H1 (cell line): ENCODE results near the gene SLC19A1. TPM values are rescaled to one million over a fixed set of nuclear protein-coding genes. Genes with fewer than 3 reads are reported as not detected.

Experiments
- BACH1 ChIP-seq: IDR thresholded peaks from 2 replicates; pipeline ENCODE4 v1.6.1; 2012; ENCODE audit warnings: low read length, improper control_type of control experiment
- HDAC2 ChIP-seq, 2 experiments: fragments of 300-600 bp in 1 of 2; sonication (generic) in 1 of 2; IDR thresholded peaks; 2 replicates each; pipeline ENCODE4 v1.6.1; 2011 to 2012; ENCODE audit warnings: low read depth in 2 of 2, low read length in 2 of 2, mild to moderate bottlenecking in 2 of 2, moderate library complexity in 2 of 2, borderline replicate concordance in 1 of 2, inconsistent platforms in 1 of 2
- HDAC6 ChIP-seq: IDR thresholded peaks from one replicate; pipeline ENCODE4 v1.7.1; 2012; ENCODE audit warnings: low read depth, mild to moderate bottlenecking, inconsistent platforms, low read length, moderate library complexity
- PHF8 ChIP-seq: fragments of 200-600 bp; sonication (generic); conservative IDR thresholded peaks from 2 replicates; pipeline ENCODE4 v1.7.1; 2012; ENCODE audit warnings: low read depth, mild to moderate bottlenecking, inconsistent platforms, low read length, moderate library complexity
- polyA plus RNA-seq, 7 experiments: library from polyadenylated mRNA; depleted of rRNA in 3 of 7; stranded (reverse) in 5 of 7; unstranded in 2 of 7; fragments of >200 nt in 5 of 7; fragments of 200-250 nt in 2 of 7; gene quantifications; 1 replicate in 5 of 7; 2 replicates in 1 of 7; 4 replicates in 1 of 7; pipeline versions ENCODE4 v1.2.1 to v1.2.3, GENCODE V29; 2011 to 2013; ENCODE audit warnings: missing spikeins in 2 of 7, mixed read lengths in 2 of 7
- total RNA-seq: library from RNA; stranded (reverse); fragmentation: NEBNext Ultra II Directional; extraction: Animal tissue kit (Norgen Biotek cat#: 25700); gene quantifications from 2 replicates; pipeline ENCODE4 v1.2.1, GENCODE V29; 2021
- TF ChIP-seq, protein P1 (sequence below): IDR thresholded peaks from 2 replicates; pipeline ENCODE4 v1.6.1; 2011; ENCODE audit warnings: low read depth, mild to moderate bottlenecking, low read length; ENCODE audit not compliant: insufficient read depth
- TF ChIP-seq, protein P2 (sequence below): IDR thresholded peaks from 2 replicates; pipeline ENCODE4 v1.6.1; 2012; ENCODE audit warnings: low read length, inconsistent platforms
- TF ChIP-seq, protein P3 (sequence below): IDR thresholded peaks from 2 replicates; pipeline ENCODE4 v1.6.1; 2012; ENCODE audit warnings: inconsistent platforms
- TF ChIP-seq, protein P4 (sequence below), 3 experiments: IDR thresholded peaks; 1 replicate in 2 of 3; 2 replicates in 1 of 3; pipeline versions ENCODE4 v1.5.1 to v1.6.1; 2011; ENCODE audit warnings: low read length in 3 of 3, mild to moderate bottlenecking in 3 of 3, inconsistent platforms in 2 of 3, low read depth in 1 of 3, moderate library complexity in 1 of 3; ENCODE audit not compliant: insufficient read depth in 1 of 3; ENCODE audit errors: control extremely low read depth in 1 of 3
- TF ChIP-seq, protein P5 (sequence below): IDR thresholded peaks from 2 replicates; pipeline ENCODE4 v1.6.1; 2012; ENCODE audit warnings: inconsistent platforms

SLC19A1 gene
- total and polyA plus RNA-seq, 2 of the 8 experiments (the other 6 are each of a cell fraction or from before 2014, with no cell fraction given) = 31.6 to 43.8 TPM

DNA sequence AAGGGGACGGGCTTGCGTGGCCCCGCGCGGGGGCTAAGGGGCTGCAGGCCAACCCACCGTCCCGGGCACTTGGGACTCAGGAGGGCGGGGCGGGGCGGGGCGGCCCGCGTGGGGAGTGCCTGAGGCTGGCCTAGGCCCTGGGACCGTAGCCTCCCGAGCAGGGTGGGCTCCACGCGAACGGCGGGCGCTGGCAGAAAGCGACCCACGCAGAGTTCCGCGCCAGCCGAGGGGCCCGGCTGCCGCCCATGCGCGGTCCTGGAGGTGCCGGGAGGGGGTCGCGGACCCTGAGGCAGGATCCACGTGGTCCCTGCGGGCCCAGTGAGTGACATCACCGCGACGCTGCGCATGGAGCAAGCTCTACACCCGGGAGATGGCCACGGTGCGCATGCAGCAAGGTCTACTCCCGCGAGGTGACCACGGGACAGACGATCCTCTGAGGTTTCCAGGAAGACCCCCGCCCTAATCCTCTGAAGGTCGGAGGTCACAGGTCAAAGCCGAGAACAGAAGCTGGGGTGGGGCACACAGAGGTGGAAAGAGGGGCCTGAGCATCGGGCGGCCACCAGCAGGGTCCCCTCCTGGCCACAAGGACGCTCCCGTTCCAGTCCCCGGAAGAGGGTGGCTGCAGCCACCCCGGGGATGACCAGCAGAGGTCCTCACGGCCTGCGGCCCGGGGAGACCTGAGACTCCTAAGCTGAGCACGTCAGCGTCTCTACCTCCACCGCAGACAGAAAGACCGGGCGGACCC is 13.5 kb upstream of the SLC19A1 start (continued):
- TF ChIP-seq, protein P1, sequence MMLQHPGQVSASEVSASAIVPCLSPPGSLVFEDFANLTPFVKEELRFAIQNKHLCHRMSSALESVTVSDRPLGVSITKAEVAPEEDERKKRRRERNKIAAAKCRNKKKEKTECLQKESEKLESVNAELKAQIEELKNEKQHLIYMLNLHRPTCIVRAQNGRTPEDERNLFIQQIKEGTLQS = no peak
- TF ChIP-seq PHF8 (peak; percentile 34; the same call in 1 of the 2 replicates), BACH1 (peak; percentile 48), HDAC2 (IDR thresholded peaks at IDR 0.05; ENCODE audit: borderline replicate concordance in 1 of 2, low read depth in 2 of 2, low read length in 2 of 2) (0 out of 4 replicates have a peak, but pooled peaks have one; percentile 3 to 36), HDAC6 (no peak)
- TF ChIP-seq, protein P2, sequence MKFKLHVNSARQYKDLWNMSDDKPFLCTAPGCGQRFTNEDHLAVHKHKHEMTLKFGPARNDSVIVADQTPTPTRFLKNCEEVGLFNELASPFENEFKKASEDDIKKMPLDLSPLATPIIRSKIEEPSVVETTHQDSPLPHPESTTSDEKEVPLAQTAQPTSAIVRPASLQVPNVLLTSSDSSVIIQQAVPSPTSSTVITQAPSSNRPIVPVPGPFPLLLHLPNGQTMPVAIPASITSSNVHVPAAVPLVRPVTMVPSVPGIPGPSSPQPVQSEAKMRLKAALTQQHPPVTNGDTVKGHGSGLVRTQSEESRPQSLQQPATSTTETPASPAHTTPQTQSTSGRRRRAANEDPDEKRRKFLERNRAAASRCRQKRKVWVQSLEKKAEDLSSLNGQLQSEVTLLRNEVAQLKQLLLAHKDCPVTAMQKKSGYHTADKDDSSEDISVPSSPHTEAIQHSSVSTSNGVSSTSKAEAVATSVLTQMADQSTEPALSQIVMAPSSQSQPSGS = no peak; the same call in 1 of the 2 replicates
- TF ChIP-seq, protein P3, sequence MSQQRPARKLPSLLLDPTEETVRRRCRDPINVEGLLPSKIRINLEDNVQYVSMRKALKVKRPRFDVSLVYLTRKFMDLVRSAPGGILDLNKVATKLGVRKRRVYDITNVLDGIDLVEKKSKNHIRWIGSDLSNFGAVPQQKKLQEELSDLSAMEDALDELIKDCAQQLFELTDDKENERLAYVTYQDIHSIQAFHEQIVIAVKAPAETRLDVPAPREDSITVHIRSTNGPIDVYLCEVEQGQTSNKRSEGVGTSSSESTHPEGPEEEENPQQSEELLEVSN = peak; percentile 65
- TF ChIP-seq, protein P4, sequence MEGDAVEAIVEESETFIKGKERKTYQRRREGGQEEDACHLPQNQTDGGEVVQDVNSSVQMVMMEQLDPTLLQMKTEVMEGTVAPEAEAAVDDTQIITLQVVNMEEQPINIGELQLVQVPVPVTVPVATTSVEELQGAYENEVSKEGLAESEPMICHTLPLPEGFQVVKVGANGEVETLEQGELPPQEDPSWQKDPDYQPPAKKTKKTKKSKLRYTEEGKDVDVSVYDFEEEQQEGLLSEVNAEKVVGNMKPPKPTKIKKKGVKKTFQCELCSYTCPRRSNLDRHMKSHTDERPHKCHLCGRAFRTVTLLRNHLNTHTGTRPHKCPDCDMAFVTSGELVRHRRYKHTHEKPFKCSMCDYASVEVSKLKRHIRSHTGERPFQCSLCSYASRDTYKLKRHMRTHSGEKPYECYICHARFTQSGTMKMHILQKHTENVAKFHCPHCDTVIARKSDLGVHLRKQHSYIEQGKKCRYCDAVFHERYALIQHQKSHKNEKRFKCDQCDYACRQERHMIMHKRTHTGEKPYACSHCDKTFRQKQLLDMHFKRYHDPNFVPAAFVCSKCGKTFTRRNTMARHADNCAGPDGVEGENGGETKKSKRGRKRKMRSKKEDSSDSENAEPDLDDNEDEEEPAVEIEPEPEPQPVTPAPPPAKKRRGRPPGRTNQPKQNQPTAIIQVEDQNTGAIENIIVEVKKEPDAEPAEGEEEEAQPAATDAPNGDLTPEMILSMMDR (IDR thresholded peaks at IDR 0.05; ENCODE audit: control extremely low read depth in 1 of 3, insufficient read depth in 1 of 3, low read depth in 1 of 3, low read length in 3 of 3) = peak in 2 of 3 experiments; percentile 78 to 97; a peak in 3 of 4 replicates
- TF ChIP-seq, protein P5, sequence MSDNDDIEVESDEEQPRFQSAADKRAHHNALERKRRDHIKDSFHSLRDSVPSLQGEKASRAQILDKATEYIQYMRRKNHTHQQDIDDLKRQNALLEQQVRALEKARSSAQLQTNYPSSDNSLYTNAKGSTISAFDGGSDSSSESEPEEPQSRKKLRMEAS = peak; percentile 83
